Stimulated activated CD4-positive, alpha-beta T cell treated with anti-CD3 and anti-CD28 coated beads, Interleukin-15, amount 100 ng/mL, for 48 hours (primary cell): ENCODE results near the gene CCNY.
"Not testable (repeated sequence)": the region's sequence is repeated elsewhere in the genome, so short reads cannot be mapped to it uniquely, and the experiment has no call there.

Source experiments
- DNase-seq, 2 donors: peaks; one replicate each; pipeline ENCODE4 v3.0.0-alpha.2; 2020; ENCODE audit warnings: low read depth in 2 of 2

CCNY gene

DNA sequence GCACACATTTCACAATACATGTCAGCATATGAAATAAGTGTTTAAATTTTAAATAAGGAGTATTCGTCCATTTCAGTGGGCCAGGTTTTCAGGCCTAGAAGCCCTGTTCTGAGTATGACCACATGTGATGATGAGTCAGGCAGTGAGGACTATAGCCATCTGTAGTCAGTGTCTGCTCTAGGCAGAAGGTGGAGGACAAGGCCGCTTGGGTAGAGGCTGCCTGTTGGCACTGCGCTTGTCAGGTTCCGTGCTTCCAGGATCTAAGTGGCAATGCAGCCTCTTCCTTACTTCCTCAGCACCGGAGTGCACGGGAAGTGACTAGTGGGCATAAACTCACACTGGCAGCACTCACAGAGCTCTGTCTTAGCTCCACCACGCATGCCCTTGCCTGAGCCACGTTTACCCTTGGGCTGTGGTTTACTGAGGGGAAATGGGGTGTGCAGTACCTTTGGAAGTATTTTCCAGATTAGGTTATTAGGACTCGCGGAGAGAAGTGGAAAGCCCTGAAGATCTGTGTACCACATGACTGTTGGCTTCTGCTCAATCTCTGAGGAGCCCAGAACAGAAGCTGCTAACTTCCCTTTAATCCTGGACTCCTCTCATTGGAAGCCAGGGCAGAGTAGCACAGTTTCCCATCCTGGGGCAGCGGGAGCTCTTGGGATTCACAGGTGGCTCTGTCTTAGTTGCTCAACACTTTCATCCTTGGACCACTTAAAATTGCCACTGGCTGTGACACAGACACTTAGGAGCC lies 181.3 kb downstream of the CCNY start:
- DNase-seq = no peak

DNA sequence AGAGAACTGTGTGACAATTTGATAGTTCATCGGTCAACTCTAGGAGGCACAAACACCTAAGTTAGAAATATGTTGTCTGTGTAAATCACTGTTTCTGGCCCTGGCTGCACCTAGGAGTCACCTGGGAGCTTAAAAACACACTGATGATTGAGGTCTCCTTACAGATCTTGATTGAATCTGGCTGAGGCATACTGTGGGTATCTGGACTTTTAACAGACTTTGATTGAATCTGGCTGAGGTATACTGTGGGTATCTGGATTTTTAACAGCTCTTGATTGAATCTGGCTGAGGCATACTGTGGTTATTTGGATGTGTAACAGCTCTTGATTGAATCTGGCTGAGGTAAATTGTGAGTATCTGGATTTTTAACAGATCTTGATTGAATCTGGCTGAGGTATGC lies 181.9 kb downstream of the CCNY start:
- not testable (repeated sequence) for DNase-seq

DNA sequence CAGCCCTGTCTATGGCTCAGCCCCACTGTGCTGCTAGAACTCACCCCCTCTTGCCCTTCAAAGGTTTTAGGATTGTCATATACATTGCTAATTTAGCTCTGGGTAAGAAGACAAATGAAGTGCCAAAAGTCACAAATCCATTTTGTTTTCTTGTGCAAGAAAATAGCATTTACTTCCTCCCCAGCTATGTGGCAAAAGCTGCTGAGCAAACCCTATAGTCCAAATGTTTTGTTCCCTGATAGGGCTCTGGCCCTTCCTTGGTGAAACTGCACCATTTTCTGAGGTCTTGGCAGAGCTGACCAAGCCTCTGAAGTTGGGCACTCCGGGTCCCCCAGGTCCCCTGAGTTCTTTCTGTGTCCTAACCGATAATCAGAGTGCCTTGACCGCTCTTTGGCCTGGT lies 184.7 kb downstream of the CCNY start:
- no peak for DNase-seq

DNA sequence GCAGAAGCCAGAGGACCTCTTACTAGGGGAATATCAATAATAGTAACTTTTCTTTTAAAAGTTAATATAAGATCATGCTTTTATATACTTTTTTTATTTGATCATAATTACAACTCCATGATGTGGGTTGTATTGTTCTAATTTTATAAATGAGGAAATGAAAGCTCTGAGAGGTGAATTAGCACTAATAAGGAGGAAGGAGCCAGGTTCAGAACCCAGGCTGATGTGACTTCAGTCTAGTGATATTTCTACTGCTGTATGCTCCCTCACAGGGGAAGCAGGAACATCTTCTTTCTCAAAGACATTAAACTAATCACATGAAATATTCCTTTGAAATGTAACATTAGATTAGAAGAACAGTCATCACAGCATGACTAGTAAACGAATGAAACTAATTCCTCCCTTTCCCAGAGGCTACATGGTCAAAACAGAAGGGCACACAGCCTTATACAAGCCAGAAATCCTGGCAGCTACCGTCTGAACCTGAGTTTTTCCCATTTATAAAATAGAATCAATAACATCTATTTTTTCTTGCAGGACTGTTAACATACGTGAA lies 187.4 kb downstream of the CCNY start:
- no peak for DNase-seq

DNA sequence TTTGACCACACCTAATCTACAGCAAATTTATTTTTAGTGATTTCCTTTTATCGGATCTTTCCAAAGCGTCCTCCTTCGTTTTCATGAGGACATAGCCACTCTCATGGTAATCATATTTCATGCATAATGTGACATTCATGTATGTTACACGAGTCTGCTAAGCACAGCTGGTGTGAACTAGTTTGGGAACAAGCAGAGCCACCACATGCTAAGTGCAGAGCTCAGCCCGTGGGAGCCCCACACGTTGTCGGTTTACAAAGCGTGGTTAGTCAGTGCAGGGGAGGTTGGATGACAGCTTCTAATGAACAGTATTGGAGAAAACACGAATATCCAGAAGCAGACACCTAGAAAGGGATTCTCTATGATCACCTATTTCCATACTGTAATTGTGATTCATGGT lies 190.4 kb downstream of the CCNY start:
- DNase-seq = no peak

DNA sequence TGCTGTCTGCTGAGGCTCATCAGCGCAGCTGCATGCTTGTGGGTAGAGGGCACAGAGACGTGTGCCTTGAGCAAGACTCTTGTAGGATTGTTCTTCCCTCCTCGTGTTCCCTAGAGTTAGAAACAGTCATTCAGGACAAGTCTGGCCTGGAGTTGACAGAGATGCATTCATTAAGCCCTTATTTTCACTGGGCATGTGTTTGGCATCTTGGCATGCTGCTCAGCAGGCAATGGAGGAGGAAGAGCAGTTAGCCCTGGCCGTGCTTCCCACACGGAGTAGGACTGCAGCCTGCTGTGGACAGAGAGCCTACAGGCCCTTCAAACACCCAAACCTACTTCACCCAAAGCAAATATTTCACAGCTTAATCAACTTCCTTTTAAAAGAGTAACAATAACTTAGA lies 195.8 kb downstream of the CCNY start:
- no peak for DNase-seq

DNA sequence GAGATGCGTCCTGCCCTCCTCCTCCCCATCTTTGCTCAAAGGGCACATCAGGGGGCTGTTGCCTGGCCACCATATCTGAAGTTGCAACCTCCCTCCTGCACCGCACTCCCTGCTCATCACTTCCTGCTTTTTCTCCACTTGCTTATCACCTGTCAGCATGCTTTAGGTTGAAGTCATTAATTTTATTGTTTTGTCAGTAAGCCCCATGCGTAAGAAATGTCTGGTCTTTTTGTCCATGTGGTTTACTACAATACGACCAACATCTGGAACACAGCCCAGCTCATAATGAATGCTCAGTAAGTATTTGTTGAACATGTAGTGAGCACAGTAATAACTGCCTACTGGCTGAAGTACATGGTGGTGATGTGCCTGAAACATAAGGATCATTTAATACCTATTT lies 197.3 kb downstream of the CCNY start:
- no peak for DNase-seq

DNA sequence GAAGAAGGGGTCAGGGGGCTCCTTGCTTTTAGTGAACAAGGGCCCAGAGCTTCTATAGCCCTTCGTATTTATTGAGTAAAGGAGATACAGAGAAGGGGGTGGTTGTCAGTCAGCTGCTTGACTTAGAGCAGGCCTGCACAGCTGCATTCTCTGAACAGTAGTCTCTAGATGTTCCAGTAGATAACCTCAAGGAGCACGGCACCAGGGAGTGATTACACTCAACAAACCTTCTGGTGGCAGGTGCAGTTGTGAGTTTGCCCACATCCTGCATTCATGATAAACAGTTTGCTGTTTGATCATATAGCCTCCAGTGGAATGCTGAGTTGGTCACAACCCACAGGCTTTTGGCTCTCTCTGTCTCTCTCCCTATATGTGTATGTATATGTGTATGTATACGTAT lies 198.8 kb downstream of the CCNY start:
- DNase-seq = no peak

DNA sequence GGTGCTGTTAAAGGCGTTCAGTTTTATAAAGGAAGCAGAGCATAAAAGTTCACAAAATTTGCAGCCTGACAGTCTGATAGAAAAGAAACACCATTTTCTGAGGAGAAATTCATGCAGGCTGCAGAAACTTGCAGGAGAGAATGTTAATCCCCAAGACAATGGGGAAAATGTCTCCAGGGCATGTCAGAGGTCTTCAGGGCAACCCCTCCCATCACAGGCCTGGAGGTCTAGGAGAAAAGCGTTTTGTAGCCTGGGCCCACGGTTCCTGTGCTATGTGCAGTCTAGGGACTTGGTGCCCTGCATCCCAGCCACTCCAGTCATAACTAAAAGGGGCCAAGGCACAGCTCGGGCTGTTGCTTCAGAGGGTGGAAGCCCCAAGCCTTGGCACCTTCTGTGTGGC lies 200.5 kb downstream of the CCNY start:
- DNase-seq = no peak

DNA sequence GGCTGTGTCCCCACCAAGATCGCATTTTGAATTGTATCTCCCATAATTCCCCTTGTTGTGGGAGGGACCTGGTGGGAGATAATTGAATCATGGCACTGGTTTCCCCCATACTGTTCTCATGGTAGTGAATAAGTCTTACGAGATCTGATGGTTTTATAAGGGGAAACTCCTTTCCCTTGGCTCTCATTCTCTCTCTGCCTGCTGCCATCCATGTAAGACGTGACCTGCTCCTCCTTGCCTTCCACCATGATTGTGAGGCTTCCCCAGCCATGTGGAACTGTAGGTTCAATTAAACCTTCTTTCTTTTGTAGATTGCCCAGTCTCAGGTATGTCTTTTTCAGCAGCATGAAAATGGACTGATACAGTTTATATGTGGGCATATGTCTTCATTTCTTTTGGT lies 201.6 kb downstream of the CCNY start:
- not testable (repeated sequence) for DNase-seq

DNA sequence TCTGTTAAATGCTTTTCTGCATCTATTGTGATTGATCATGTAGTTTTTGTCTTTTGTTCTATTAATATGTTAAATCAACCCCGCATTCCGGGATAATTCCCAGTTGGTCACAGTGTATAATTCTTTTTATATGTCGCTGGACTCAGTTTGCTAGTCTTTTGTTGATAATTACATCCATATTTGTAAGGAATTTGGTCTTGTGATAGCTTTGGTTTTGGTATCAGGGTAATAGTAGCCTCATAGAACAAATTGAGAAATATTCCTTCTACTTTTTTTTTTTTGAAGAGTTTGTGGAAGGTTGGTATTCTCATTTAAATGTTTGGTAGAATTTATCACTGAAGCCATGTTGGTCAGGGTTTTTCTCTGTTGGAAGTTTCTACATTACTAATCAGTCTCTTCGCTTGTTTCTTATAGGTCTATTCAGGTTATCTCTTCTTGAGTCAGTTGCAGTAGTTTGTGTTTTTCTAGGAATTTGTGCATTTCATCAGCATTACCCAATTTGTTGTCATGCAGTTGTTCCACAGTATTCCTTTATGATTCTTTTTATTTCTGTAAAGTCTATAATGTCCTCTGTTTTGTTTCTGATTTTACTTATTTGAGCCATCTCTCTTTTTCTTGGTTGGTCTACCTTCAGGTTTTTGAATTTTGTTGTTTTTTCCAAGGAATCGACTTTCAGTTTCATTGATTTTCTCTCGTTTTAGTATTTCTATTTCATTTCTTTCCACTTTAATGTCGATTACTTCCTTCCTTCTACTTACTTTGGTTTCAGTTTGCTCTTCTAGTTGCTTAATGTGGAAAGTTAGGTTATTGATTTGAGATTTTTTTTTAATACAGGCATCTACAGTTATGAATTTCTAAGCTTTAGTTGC lies 204.2 kb downstream of the CCNY start:
- no peak for DNase-seq

DNA sequence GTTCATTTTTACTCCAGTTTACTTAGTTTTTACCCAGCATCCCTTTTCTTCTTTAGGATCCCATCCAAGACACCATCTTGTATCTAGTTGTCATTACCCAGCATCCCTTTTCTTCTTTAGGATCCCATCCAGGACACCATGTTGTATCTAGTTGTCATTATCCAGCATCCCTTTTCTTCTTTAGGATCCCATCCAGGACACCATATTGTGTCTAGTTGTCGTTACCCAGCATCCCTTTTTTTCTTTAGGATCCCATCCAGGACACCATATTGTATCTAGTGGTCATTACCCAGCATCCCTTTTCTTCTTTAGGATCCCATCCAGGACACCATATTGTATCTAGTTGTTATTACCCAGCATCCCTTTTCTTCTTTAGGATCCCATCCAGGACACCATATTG lies 205.4 kb downstream of the CCNY start:
- DNase-seq = no peak

DNA sequence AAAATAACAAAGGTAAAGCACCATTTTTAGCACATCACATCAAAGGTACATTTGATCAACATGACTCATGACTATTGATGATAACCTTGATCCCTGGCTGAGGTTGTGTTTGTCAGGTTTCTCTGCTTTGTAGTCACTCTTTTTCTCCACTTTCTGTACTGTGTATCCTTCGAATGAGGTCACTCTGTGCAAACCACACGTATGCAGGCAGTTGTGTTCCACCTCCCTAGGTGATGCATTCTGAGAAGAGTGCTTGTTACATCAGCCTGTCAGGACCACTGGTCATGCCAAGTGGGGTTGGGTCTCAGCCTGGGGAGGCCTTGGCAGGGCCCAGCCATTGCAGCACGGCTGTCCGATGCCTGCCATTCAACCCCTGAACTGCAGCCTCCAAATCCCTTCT lies 206.0 kb downstream of the CCNY start:
- DNase-seq = no peak

DNA sequence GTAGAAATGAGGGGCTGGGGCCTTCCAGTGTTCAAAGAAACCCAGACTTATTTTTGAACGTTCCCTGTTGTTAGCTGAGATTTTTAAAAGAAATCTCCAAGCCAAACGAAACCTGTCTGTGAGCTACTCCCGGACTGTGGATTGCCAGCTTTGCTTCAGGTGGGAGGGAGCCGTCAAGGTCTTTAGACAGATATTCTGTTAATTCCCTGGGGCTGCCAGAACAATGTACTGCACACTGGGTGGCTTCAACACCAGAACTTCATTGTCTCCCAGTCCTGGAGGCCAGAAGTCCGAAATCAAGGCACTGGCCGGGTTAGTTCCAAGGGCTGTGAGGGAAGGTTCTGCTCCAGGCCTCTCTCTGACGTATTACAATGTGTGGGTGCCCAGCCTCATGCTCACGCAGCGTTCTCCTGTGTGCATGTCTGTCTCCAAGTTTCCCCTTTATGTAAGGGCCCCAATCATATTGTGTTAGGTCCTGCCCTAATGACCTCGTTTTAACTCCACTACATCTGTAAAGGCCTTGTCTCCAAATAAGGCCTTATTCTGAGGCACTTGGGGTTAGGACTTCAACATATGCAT lies 208.9 kb downstream of the CCNY start:
- DNase-seq = no peak

DNA sequence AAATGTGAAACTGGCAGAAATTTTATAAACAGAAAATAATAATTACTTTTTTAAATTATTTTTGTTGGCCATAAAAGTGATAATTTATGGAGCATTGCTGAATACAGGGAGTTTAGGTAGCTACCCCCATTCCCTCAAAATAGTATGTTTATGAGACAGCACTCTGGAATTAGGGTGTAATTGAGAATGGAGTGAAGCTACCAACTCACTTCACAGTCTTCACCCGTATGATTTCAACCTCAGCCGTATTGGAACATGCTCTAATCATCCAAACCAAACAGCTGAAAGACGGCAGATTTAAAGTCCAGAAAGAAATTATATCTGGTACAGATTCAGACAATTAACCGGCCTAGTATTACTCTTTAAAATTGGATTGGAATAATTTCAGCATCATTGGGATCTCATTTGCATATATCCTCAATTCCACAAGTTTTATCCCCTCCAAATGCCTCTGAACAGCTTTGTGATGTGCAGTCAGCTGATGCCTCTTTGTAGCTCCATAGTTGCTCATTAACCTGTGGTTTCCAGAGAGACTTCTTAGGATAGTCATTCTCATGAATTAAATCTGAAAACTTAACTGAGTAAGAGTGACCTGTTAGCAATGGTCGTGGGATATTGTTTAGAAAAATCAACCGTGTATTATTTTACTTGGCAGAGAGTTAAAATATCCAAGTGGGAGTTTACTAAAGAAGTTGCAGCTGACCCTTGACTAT lies 209.7 kb downstream of the CCNY start:
- DNase-seq = no peak

DNA sequence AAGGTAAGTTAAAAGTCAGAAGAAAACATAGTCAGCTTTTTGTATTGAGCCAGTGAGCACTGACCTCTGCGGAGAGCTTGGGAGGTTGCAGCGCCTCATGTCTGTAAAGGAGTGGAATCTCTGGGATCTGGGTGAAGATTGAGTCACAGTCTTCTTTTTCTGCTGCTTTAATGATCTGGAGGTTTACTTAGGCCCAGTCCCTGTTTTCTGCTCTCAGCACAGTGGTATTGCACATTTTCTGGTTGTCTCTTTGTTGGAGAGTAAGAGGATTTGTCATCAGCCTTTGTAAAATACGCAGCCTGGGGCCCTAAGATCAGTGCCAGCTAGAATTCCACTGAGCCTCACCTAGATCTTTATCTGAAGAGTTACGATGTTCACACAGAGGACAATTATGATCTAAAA lies 210.5 kb downstream of the CCNY start:
- DNase-seq = no peak

DNA sequence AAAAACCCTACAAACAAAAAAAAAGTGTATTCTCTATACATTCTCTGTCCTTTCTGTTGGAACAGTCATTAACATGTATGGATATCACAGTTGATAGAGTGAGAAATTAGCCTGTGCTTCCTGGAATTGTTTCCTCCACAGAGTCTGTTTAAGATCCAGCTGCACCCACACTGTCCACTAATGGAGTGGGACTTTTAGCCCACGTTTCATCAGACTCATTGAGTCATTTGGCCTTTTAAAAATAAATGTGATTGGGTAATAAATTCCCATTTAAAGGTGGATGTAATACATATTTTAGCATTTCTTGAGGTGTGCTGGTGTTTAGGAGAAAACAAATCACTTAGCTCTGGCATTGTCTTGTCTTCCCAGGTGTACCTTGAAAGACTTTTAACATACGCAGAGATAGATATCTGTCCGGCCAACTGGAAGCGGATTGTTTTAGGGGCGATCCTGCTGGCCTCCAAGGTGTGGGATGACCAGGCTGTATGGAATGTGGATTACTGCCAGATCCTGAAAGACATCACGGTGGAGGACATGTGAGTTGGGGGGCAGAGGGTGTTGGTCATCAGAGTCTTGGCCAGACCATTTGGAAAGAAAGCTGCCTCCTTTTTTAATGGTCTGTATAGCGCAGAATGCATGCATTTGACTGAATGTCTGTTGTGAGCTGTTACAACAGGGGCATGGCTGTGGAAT lies 216.5 kb downstream of the CCNY start:
- no peak for DNase-seq

DNA sequence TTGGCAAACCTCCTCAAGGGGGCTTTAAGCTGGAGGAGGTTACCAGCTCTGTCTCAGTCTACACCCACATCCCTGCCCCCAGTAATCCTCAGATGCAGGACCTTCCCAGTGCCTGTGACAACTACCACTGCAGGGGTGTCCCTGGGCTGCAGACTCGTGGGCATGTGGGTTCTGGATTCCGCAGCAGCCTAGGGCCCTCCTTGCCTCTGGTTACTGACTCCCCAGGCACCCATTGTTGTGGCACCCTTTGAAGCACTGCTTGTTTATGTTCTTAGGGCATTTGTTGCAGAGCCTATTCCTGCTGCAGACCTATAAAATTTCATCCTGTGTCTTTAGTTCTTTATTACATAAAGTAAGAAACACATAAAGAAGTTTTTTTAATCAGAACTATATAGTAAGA lies 217.7 kb downstream of the CCNY start:
- no peak for DNase-seq

DNA sequence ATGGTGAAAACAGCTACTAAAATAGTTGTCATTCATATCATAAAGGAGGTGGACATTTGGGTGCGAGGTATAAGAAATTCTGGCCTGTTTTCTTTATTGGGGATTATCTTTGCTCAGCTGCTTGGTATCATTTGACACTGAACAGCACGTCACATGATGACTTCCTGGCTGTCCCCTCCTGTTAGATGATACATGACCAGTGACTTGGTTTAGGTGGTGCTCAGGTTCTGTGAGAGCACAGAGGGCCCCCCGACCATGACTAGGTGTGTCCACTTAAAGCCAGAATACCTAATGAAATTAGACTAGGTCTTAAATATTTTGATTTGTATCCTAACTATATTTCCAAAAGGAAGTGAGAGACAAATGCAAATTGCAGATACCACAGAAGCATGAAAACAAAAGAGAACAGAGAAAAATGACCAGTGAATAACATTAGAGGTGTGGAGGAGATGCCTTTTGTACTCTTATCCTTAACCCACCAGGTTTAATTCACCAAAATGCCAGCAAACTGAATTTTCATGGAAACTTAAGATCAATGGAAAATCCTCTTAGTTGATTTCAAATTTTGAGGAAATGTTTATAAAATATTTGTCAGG lies 218.2 kb downstream of the CCNY start:
- DNase-seq = no peak

DNA sequence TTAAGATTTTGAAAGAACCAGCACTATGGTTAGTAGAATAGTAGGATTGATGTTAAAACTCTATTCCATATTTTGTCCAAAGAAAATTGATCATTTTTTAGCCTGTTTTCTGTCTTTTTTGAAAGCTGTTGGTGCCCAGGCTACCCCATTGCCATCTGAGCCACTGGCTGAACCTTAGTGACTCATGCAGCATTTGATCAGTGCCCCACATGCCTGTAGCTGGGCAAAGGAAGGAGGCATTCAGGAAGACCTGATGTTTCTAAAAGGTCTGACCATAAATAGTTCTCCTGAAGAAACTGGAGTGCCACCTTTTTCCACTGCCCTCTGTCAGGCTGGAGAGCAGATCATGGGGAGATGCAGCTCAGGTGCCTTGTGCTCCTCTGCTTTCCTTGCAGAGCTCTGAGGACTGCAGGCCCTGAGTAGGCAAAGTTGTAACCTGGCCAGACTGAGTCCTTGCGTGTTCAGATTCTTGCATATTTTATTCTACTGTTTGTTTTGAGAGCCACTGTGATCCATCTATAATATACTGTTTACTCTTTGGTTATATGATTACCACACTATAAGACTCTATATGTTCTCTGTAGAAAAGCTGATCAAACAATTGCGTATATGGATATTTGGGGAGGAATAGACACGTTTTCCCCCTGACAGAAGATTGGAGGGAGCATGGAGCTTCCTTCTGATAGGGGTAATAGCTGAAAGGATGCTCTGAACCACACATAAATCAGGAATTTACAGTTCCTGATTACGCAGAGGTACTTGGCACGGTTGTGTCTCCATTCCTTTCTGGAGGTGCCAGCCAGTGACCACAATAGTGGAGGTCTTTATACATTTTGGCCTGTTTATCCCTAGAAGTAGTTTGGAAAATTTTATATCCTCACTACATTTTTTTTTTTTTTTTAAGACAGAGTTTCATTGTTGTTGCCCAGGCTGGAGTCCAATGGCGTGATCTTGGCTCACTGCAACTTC lies 219.9 kb downstream of the CCNY start:
- no peak for DNase-seq
